Upper lobe of right lung (tissue), 1 donor: ENCODE data around the gene CDK3. TPM values are rescaled to one million over a fixed set of nuclear protein-coding genes. Genes with fewer than 3 reads are reported as not detected.
"Not testable (repeated sequence)": the region's sequence is repeated elsewhere in the genome, so short reads cannot be mapped to it uniquely, and the experiment has no call there.

Source experiments
- ATAC-seq: fragments of 200-7000 bp; cut with Tn5 transposase; one replicate; pipeline ENCODE4 v1.9.1; 2020; ENCODE audit warnings: mild to moderate bottlenecking, moderate library complexity
- DNase-seq: peaks from one replicate; pipeline ENCODE4 v3.0.0-alpha.2; 2020
- H3K27ac ChIP-seq: fragments of 200-600 bp; one replicate; pipeline ENCODE4 v1.8.0; 2022
- H3K27me3 ChIP-seq: fragments of 200-600 bp; one replicate; pipeline ENCODE4 v1.8.0; 2022; ENCODE audit warnings: mild to moderate bottlenecking
- H3K36me3 ChIP-seq: fragments of 200-600 bp; one replicate; pipeline ENCODE4 v1.8.0; 2022
- H3K4me1 ChIP-seq: fragments of 200-600 bp; one replicate; pipeline ENCODE4 v1.8.0; 2022
- H3K4me3 ChIP-seq: fragments of 200-600 bp; one replicate; pipeline ENCODE4 v1.8.0; 2022; ENCODE audit warnings: mild to moderate bottlenecking
- H3K9me3 ChIP-seq: fragments of 200-600 bp; one replicate; pipeline ENCODE4 v1.8.0; 2022
- CTCF ChIP-seq: fragments of 200-600 bp; IDR thresholded peaks from one replicate; pipeline ENCODE4 v1.8.0; 2022; ENCODE audit warnings: antibody characterized with exemption
- intact Hi-C: fragments of 100-400 bp; cut with DNase I; formaldehyde crosslinking; loops from one replicate; pipeline ENCODE4 v1.11.0; 2022
- total RNA-seq: library from RNA; stranded (reverse); fragmentation: NEBNext Ultra II Directional; extraction: Animal tissue kit (Norgen Biotek cat#: 25700); gene quantifications from one replicate; pipeline ENCODE4 v1.2.1, GENCODE V29; 2021
- donor health status: DM: no; HTN: yes; CAD: no; lungs with severe emphysema.

The CDK3 gene
- total RNA-seq, 1 donor from 2014 or later: 9.6 TPM

DNA sequence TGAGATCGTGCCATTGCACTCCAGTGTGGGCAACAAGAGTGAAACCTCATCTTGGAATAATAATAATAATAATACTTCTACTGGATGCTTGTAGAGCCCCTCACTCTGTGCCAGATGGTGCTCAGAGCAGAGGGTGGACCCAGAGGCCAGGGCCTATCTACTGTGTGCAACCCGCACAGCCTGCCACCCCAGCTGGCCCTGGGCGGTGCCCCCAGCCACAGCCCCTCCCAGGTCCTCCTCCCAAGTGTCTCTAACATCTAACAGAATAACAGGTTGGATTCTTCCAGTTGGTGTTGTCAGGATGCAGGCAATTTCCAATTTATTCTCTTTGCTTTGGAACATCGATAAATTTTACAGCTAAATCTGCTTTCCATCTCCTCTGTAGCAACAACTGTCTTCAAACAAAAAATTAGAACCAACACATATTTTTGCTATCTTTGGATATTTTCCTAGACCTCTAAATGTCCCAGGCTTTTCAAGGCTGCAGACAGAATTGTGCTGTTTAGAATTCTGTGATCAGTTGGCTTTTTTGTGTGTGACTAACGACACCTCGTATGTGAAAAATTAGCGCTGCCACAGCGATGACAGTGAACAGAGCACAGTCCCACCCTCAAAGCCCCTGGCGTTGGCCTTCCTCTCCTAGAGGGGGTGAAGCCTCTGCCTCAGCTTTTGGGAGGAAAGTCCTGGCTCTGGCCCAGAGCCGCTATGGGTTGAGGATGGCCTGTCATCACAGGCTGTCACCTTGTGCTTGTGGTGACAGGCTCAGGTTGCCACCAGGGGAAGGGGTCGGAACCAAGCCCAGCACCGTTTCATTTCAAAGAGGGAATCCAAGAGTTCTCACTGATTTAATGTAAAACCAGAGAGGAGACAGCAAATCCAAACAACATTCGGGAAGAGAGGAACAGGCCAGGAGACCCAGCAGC is 34.0 kb downstream of the CDK3 start:
- ATAC-seq (no peak), DNase-seq (no peak)
- TF ChIP-seq CTCF: no peak
- intact Hi-C loops: no loop called here
- H3K27me3 ChIP-seq: no peaks in the 10 kb centered on the region
- H3K9me3 ChIP-seq: no peaks in the 10 kb centered on the region
- peaks cover 20% of the 10 kb centered on the region for H3K36me3 ChIP-seq
- no peak overlapping the region for H3K27ac ChIP-seq
- H3K4me3 ChIP-seq: no peak overlapping the region
- peaks cover 4% of the 10 kb centered on the region for H3K4me1 ChIP-seq

GRCh38 chr17:76036497-76037261 is 36.0 kb downstream of the CDK3 start:
- H3K9me3 ChIP-seq: no peaks in the 10 kb centered on the region
- no peak overlapping the region for H3K27ac ChIP-seq
- intact Hi-C loops: no loop called here
- no peaks in the 10 kb centered on the region for H3K4me1 ChIP-seq
- no peak for DNase-seq
- H3K4me3 ChIP-seq: no peak overlapping the region
- TF ChIP-seq CTCF: no peak
- peaks cover 40% of the 10 kb centered on the region for H3K36me3 ChIP-seq
- ATAC-seq: no peak
- H3K27me3 ChIP-seq: no peaks in the 10 kb centered on the region

- Histone ChIP-seq H3K4me3 (no peak overlapping the region), H3K27ac (no peak overlapping the region), H3K4me1 (no peaks in the 10 kb centered on the region), H3K9me3 (no peaks in the 10 kb centered on the region), H3K36me3 (peaks cover 53% of the 10 kb centered on the region), H3K27me3 (no peaks in the 10 kb centered on the region)
- DNase-seq: no peak
- intact Hi-C loops: no loop called here
- no peak for TF ChIP-seq CTCF
- ATAC-seq: no peak
These were observed 37.4 kb downstream of the CDK3 start for GRCh38 chr17:76038050-76038449.

- no peak overlapping the region for H3K27ac ChIP-seq
- no peak for TF ChIP-seq CTCF
- H3K4me1 ChIP-seq: no peaks in the 10 kb centered on the region
- no peak overlapping the region for H3K4me3 ChIP-seq
- no peaks in the 10 kb centered on the region for H3K27me3 ChIP-seq
- no peaks in the 10 kb centered on the region for H3K9me3 ChIP-seq
- peaks cover 64% of the 10 kb centered on the region for H3K36me3 ChIP-seq
- intact Hi-C loops: no loop called here
- no peak for DNase-seq
- no peak for ATAC-seq
These were observed 38.5 kb downstream of the CDK3 start for GRCh38 chr17:76039121-76039520.

DNA sequence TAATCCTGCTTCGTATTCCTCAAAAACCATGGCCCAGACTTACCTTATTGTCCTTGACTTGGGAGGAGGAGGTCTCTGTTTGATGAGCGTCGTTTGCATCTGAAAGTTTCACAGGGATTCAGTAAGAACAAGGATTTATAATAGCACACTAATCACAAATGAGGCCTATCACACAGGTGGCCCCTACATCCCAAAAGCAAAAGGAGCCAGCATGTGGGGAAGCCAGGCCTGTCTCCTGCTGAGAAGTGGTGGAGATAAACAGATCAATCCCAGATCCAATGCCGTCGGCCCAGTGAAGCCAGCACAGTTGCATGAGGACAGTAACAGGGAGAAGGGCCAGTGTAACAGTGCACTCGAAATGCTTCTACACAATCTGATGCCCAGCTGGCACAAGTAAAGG is 39.7 kb downstream of the CDK3 start:
- DNase-seq (no peak), ATAC-seq (no peak)
- H3K36me3 ChIP-seq: peaks cover 77% of the 10 kb centered on the region
- H3K4me1 ChIP-seq: no peaks in the 10 kb centered on the region
- H3K27ac ChIP-seq: no peak overlapping the region
- H3K9me3 ChIP-seq: no peaks in the 10 kb centered on the region
- intact Hi-C loops: no loop called here
- H3K27me3 ChIP-seq: no peaks in the 10 kb centered on the region
- H3K4me3 ChIP-seq: no peak overlapping the region
- no peak for TF ChIP-seq CTCF

- H3K27ac ChIP-seq, H3K27me3 ChIP-seq, DNase-seq, H3K4me3 ChIP-seq, intact Hi-C loops, H3K4me1 ChIP-seq, ATAC-seq, H3K9me3 ChIP-seq: not testable (repeated sequence)
- H3K36me3 ChIP-seq: peaks cover 100% of the 10 kb centered on the region
These were observed 42.2 kb downstream of the CDK3 start for GRCh38 chr17:76042868-76043267.

- H3K4me1 ChIP-seq, H3K9me3 ChIP-seq, DNase-seq, intact Hi-C loops, H3K27ac ChIP-seq, H3K4me3 ChIP-seq, H3K27me3 ChIP-seq, ATAC-seq: not testable (repeated sequence)
- peaks cover 100% of the 10 kb centered on the region for H3K36me3 ChIP-seq
These were observed 43.9 kb downstream of the CDK3 start for GRCh38 chr17:76044475-76045007.
